K562 treated with DMSO at 1 percent for 48 hours (cell line): Measurements from ENCODE around the gene BRI3BP. TPM values are rescaled to one million over a fixed set of nuclear protein-coding genes. Genes with fewer than 3 reads are reported as not detected.

Experiments
- total RNA-seq: library from RNA; unstranded; fragments of 300-600 nt; gene quantifications from 2 replicates; pipeline ENCODE4 v1.2.3, GENCODE V29; 2022; ENCODE audit warnings: low replicate concordance; ENCODE audit errors: extremely low read depth

BRI3BP gene
- total RNA-seq = not detected in 2 replicates

GRCh38 chr12:124993626-124994436 lies at the start of gene BRI3BP:
Gene BRI3BP (plus strand): TSS chr12:124993645. CDS start chr12:124993791, 146 bp downstream.

GRCh38 chr12:125065021-125065918 lies 71.8 kb downstream of the BRI3BP start, which contains the start of gene AACS:
Gene AACS (plus strand): TSS chr12:125065435. CDS start chr12:125065585, 150 bp downstream.

Other genes starting within 250 kb of the BRI3BP start
- gene SCARB1, start 129.8 kb upstream of the BRI3BP start, total RNA-seq = not detected in 2 replicates
- gene UBC, start 79.0 kb upstream of the BRI3BP start, total RNA-seq = 1,190 and 1,542 TPM in 2 replicates
- not detected in 2 replicates for gene DHX37, start 4.5 kb upstream of the BRI3BP start, total RNA-seq
- gene AACS, start 71.8 kb downstream of the BRI3BP start, total RNA-seq = not detected in 2 replicates
- gene TMEM132B, start 192.7 kb downstream of the BRI3BP start, total RNA-seq = not detected in 2 replicates